Stimulated activated CD8-positive, alpha-beta memory T cell treated with anti-CD3 and anti-CD28 coated beads, Interleukin-2, amount 100 ng/mL, for 1 hour (primary cell): ENCODE results near the gene FHAD1.
A peak's percentile ranks its signal among the peaks of the same experiment; 100 is the strongest.

Source experiments
- DNase-seq, 2 donors: peaks; one replicate each; pipeline ENCODE4 v3.0.0-alpha.2; 2020; ENCODE audit warnings: low read depth in 2 of 2

FHAD1 gene

DNA sequence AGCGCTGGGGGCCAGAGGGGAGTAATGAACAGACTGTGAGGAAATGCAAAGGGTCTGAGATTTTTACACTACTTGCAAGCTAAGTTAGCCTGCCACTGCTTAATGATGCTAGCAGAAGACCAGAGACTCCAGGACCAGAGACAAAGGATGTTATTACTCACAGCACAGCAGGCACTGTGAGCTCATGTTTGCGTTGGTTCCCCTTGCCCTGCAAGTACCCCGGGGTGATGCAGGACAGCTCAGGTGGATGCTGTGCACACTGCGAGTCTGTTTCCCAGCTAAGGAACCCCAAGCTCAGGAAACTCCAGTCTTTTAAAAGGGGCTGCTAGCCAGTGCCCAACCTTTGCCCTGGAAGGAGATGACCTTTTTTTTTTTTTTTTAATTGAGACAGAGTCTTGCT, 1.2 kb downstream of the FHAD1 start:
- no peak for DNase-seq

DNA sequence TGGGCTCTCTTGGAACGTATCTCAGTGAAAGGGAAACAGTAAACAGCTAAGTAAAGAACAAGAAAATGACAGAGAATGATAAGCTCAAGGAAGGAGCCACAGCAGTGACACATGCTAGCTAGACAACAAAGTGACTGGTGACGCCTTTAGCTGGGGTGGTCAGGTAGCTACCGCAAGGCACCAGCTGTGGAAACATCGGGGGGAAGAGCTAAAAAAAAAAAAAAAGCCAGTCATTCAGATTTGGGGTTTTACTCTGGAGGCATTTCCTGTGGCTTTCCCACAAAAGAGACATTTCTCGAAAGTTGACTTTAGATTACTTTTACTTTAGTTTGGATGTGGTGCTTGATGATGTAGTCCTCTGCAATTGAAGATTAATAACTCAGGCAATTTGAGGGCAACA, 2.1 kb downstream of the FHAD1 start:
- peak in 1 of 2 donors; percentile 19 for DNase-seq

DNA sequence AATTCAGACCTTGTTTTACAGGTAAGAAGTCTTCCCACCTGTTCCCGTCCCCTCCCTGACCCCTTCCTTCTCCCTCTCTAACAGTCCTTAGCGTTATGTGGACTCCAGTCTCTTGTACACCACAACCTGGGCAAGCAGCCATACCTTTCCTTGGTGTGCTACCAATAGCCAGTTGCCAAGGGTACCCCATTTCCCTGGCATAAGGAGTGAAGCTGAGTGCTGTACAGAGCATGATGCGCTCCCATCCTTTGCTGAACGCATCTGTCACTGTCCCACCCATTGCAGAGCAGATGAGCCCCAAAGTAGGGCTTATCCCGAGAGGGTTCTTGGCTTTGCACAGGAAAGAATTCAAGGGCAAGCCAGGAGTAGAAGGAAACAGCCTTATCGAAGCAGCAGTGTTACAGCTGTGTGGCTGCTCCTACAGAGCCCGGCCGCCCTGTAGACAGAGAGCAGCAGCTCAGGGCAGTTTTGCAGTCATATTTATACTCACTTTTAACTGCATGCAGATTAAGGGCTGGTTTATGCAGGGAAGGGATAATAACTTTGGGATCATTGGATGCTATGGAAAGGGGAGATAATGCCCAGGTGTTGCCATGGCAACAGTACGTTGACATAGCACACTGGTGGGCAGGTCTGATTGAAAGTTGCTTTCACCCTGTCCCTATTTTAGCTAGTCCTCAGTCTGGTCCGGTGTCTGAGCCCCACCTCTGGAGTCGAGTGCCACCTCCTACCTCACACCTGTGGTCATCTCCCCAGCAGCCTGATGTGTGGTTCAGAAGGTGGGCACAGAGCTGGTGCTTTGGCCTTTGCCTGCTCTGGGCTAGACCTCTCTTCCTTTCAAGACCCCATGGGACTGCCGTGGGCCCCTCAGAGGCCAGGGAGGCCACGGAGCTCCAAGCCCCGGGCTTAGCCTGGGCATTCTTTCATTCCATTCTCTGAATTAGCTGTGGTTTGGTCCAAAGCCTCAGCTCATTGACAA, 5.1 kb downstream of the FHAD1 start:
- no peak for DNase-seq

DNA sequence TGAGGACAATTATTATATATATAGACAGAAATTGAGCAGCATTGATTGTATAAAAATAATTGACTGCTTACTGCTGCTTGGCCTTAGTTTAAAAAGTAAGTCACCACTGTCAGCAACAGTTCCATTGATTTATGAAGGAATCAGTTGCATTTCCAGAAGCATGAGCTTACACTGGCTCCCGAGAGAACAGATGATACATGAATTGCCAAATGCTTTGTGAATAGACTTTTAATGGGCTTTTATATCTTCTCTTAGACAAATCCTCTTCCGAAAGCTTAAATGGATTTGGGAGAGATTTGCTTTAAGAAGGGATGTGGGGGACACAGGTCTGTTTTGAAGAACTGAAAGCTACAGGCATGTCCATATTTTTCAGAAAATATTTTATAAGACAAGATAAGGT, 7.5 kb downstream of the FHAD1 start:
- no peak for DNase-seq

DNA sequence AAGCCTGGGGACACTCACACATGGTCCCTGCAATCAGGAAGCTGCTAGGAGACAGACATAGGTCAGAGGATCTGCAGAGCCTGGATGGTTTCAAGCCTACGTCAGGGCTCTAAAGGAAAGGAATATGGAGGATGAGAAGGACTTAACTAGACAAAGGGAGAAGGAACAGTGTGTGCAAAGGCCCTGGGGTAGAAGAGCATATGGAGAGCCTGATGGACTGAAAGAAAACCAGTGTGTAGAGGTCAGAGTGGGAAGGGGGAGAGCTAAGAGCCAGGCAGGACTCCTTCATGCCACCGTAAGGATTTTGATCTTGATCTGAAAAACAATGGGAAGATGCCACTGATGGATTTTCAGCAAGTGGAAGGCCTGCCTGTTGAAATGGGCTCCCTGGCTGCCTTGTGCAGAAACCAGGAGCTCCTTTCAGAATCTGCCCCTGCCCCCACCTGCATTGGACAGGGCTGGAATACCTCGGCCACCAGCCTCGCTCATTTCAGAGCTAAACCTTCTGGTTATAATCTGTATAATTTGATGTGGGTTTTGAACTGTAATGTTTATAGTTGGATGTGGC, 8.6 kb downstream of the FHAD1 start:
- no peak for DNase-seq

DNA sequence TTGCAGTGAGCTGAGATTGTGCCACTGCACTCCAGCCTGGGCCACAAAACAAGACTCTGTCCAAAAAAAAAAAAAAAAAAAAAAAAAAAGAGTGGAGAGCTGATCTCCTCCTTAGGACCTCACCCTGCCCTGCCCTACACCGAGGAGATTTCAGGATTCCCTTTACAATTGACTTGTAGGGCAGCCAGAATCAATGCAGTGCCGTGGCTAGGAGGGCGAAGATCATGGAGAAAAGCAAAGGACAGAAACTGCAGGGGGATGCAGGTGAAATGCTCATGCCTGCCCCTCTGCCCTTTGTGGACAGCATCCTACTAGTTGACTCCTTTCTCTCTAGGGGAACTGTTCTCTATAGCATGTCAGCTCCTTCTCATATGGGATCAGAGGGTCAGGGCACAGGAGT, 9.6 kb downstream of the FHAD1 start:
- DNase-seq = no peak

DNA sequence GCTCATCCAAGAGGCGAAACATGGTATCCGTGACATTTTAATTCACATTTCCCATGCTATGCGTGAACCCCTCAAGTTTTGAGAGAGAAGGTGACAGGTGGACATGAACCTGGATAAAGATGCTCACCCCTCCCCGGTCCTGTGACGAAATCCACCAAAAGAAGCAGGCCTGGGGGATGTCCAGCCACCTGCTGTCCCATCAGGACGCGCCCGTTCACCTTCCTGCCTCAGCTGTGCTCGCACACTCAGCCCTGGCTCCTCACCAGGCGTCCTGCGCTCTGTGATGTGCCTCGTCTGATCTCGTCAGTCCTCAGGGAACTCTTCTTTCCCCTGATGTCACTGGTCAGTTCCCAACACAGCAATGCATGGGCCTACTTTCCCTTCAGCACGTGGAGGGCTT, 10.3 kb downstream of the FHAD1 start:
- no peak for DNase-seq

DNA sequence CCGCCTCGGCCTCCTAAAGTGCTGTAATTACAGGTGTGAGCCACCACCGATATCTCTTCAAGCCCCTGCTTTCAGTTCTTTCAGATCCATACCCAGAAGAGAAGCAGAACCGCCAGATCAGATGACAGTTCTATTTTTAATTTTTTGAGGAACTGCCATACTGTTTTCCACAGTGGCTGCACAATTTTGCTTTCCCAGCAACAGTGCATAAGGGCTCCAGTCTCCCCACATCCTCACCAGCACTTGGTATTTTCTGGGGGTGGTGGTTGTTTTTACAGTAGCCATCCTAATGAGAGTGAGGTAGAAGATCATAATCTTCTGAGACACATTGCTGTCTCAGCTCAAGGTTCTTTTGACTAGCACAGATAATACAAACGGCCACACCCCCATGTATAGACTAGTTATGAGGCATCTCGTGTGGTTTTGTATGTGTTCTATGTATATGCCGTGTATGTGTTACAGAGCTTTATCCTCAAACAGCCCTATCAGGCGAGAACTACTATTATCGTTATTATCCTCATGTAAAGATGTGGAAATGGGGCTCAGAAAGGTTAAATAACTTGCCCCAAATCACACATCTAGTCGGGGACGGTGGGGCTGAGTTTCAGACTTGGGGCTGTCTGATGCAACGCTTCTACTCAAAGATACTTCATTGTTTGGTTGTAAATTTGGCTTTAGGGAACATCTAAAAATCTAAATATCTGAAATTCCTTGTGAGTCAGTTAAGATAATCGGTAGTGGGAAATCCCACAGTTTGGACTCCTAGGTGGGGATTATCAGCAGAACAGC, 12.0 kb downstream of the FHAD1 start:
- no peak for DNase-seq

DNA sequence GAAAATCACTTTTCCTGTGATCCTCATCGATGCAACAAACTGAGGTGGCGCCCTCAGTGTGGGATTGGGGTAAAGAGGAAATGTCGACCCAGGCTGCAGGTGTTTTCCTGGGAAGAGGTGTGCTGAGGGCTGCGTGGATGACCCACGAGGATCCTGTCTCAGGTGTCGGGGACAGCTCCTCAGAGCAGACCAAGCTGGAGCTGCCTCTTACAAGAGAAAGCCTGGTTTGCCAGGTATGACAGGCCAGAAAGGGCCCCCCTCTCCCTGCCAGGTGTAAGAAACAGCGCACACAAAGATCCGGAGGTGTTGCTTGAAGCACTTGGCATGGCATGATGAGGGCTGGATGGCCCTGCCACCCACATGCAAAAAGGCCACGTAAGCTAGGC, 12.6 kb downstream of the FHAD1 start:
- DNase-seq = no peak

DNA sequence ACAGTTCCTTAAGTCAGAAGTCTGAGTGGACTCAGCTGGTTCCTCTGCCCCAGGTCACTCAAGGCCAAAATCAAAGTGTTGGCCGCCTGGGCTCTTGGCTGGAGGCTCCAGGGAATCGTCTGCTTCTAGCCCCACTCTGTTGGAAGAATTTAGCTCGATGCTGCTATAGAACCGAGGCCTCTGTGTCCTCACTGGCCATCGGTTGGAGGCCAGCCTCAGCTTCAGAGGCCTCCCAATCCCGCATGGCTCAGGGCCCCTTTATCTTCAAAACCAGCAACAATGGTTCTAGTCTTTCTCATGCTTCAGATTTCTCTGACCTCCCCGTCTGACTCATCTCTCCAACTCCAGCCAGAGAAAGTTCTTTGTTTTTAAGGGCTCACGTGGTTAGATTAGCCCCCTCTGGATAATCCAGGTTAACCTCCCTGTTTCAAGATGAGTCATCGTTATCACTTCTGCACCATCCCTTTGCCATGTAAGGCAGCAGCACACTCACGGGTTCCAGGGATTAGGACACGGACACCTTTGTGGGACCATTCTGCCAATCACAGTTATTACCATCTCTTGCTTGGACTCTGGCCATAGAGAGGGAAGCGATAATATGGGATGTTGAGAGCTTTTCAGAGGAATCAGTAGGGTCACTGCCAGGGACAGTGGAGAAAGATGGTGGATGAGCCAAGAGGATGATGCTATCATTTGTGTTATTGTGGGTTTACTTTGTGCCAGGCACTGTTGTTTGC, 13.6 kb downstream of the FHAD1 start:
- no peak for DNase-seq

DNA sequence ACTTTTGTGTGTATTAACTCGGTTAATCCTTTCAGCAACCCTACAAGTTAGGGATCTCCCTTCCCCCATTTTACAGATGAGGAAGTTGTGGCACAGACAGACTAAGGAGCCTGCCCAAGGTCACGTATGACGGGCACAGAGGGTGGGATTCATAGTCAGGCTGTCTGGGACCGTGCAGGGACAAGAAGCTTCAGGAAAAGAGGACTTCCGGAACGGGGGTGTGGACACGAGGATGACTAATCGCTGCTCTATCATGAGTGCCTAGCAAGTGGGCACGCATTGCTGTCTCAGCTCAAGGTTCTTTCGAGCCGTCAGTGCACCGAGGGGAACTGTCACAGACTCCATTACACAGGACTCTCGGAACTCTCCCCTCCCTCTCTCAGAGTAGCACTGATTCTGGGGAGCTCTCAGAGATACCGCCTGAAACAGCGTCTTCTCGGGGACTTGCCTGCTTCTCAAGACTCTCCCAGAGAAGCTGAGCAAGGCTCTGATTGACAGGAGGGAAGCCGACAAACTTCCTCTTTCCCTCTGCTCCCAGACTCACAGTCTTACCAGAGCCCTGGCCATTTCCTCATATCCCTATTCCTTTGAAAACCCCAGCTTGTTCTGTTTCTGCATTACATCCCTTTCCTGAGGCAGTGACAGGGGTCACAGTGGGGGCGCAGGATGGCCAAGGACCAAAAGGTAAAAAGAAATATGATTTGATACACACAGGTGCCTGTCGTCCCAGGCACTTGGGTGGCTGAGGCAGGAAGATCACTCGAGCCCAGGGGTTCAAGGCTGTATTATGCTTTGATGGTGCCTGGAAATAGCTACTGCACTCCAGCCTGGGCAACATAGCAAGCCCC, 14.4 kb downstream of the FHAD1 start:
- DNase-seq = no peak

DNA sequence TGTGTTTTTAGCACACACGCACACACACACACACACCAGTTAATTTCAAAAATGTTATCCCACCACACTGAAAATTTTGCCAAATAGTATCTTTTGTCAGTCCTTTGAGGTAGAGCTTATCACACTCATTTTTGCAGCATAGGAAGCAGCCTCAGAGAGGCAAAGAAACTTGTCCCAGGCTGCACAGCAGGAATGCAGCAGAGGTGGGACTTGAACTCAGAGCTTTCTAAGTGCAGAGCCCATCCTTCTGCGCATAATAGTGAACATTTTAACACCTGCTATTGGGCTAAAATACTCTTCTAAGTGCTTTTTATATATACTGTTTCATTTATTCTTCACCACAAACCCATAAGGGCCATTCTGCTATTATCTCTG, 15.0 kb downstream of the FHAD1 start:
- DNase-seq = no peak

DNA sequence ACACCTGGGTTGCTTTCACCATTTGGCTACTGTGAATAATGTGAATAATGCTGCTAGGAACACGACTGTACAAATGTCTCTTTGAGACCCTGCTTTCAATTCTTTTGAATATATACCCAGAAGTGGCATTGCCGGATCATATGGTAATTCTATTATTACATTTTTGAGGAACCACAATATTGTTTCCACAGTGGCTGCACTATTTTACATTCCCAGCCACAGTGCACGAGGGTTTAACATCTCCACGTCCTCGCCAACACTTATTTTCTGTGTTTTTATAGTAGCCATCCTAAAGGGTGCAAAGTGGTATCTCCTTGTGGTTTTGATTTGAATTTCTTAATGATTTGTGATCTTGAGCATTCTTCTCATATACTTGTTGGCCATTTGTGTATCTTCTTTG, 15.7 kb downstream of the FHAD1 start:
- no peak for DNase-seq

DNA sequence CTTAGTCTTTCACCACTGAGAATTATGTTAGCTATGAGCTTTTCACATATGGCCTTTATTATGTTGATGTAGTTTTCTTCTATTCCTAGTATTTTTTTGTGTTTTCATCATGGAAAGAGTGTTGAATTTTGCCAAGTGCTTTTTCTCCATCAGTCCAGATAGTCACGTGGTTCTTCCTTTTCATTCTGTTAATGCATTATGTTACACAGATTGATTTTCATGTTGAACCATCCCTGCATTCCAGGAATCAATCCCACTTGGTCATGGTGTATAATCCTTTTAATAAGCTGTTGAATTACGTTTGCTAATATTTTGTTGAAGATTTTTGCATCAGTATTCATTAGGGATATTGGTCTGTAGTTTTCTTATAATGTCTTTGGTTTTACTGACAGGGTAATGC, 17.7 kb downstream of the FHAD1 start:
- no peak for DNase-seq

DNA sequence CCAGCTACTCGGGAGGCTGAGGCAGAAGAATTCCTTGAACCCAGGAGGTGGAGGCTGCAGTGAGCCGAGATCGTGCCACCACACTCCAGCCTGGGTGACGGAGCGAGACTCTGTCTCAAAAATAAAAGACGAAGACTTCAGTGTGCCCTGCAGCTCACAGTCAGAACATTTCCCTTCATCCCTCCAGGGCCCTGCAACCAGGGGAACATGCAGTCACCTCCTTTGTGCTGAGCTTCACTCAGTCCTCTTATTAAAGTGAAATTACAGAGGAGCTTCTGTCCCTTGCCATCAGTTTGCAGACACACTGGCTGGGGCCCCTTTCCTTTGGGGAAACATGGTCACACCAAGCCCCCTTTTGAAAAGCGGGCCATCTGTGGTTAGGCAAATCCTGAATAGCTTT, 24.2 kb downstream of the FHAD1 start:
- DNase-seq = no peak

DNA sequence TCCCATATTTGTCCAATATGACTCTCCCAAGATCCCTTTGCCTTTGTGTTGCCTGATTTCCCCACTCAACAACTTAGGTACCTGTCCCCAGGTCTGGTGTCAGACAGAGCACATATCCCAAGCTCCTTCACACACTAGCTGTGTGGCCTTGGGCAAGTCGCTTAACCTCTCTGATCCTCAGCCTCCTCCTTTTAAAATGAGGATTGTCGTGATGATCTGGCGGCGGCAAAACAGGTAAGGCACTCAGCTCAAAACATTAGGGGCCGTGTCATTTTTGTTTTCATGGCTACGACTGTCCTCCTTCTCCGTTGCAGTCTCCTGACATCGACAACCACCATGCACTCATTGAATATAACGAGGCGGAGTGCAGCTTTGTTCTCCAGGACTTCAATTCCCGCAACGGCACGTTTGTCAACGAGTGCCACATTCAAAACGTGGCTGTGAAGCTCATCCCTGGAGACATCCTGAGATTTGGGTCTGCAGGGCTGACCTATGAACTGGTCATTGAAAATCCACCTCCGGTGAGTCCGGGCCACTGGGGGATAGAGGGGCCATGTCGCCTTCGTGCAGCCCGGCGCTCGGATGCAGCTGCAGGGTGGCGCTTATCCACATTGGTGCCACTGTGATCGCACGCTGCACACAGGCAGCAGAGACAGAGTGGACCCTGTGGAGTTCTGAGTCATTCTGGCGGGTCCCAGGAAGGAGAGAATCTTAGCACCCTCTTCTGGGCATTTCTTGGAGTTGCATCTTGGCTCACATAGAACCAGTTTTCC, 25.2 kb downstream of the FHAD1 start:
- no peak for DNase-seq

DNA sequence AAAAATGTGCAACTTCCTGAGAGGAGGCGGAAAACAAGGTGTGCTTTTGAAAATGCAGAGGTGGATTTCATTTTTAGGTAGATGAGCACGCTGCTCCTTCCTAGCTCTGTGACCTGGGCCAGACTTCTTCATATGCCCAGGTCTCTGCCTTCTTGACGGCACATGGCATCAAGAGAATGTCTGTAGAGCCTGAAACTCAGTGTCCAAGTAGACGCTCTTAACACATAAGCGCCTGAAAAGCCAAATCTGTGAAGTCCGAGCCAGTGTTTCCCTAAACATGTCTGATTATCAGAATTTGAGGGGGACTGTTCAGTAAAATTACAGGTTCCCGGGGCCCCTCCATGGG, 25.7 kb downstream of the FHAD1 start:
- no peak for DNase-seq

DNA sequence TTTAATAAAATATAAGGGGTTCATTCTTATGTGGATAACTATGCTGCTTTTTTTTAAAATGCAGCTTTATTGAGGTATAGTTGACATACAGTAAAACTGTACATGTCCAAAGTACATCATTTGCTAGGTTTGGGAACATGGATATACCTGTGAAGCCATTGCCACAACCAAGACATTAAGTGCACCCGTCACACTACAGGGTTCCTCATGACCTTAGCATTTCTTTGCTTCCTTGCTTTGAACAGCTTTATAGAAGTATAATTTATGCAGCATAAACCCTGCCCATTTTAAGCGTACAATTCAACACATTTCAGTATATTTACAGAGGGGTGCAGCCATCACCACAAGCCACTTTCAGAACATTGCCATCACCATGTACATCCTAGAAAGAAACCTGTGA, 26.3 kb downstream of the FHAD1 start:
- no peak for DNase-seq

DNA sequence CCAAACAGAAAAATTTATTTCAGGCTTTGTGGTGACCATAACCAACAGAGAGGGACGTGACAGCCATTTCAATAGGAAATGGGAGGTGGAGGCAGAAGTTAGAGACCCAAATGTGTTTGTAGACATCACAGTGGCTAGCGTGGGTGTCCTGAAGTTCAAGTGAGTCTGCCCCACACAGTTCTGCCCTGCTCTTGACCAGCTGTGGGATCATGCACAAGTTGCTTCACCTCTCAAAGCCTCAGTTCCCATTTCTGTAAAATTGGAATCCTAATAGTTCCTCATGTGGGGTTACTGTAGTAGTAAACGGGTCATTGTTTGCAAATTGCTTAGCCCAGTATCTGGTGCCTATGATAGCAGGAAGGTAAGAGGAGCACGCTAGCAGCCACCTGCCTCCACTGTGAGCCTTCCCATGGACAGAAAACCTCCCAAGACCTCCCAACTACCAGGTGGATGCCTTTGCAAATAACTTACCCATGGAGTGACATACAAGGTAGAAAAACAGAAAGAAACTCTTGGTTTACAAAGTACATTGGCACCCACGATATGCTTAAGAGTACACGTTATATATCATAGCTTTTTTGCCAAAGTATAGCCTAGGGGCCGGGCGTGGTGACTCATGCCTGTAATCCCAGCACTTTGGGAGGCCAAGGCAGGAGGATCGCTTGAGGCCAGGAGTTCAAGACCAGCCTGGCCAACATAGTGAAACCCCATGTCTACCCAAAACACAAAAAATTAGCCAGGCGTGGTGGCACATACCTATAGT, 29.1 kb downstream of the FHAD1 start:
- DNase-seq = no peak
